Smooth muscle cell of the umbilical artery (primary cell): ENCODE results near the gene IL7R. TPM values are rescaled to one million over a fixed set of nuclear protein-coding genes. Genes with fewer than 3 reads are reported as not detected.

ENCODE experiments used
- total RNA-seq: library from RNA; depleted of rRNA; stranded (reverse); fragments of >200 nt; gene quantifications from 2 replicates; pipeline ENCODE4 v1.2.3, GENCODE V29; 2014

The IL7R gene, protein sequence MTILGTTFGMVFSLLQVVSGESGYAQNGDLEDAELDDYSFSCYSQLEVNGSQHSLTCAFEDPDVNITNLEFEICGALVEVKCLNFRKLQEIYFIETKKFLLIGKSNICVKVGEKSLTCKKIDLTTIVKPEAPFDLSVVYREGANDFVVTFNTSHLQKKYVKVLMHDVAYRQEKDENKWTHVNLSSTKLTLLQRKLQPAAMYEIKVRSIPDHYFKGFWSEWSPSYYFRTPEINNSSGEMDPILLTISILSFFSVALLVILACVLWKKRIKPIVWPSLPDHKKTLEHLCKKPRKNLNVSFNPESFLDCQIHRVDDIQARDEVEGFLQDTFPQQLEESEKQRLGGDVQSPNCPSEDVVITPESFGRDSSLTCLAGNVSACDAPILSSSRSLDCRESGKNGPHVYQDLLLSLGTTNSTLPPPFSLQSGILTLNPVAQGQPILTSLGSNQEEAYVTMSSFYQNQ
- total RNA-seq: 3.6 and 9.0 TPM in 2 replicates

DNA sequence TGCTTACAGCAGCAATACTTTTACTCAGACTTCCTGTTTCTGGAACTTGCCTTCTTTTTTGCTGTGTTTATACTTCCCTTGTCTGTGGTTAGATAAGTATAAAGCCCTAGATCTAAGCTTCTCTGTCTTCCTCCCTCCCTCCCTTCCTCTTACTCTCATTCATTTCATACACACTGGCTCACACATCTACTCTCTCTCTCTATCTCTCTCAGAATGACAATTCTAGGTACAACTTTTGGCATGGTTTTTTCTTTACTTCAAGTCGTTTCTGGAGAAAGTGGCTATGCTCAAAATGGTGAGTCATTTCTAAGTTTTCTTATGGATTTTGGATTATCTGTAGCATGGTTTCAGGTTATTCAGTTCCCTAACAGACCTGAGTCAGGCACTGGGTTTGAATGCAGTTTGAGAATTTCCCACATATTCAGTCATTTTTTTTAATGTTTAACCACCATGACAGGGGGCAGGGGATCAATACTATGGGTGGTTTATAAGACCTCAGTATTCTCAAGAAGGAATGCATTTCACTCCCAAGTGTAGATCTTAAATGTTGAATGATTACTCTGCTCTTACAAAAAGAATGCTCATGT is at the start of gene IL7R:
IL7R (plus strand) TSS at position 127 of the 587 bp plus-strand sequence; CDS start at position 214, 87 bp downstream.

Other genes starting within 250 kb of the IL7R start
- 3.6 and 4.5 TPM in 2 replicates for gene SPEF2, start 239.0 kb upstream of the IL7R start, total RNA-seq
- gene CAPSL, start 81.7 kb downstream of the IL7R start, total RNA-seq: not detected in 2 replicates
- gene UGT3A1, start 134.5 kb downstream of the IL7R start, total RNA-seq: not detected in 2 replicates
- gene UGT3A2, start 210.0 kb downstream of the IL7R start, total RNA-seq: not detected in 2 replicates